T-cell (primary cell): Measurements from ENCODE around the gene TNS4. TPM values are rescaled to one million over a fixed set of nuclear protein-coding genes. Genes with fewer than 3 reads are reported as not detected.

ENCODE experiments used
- ATAC-seq, 4 experiments: fragments of 200-7000 bp in 3 of 4; fragments of 150-1000 bp in 1 of 4; cut with Tn5 transposase; replicated peaks in 1 of 4; 1 replicate in 3 of 4; 2 replicates in 1 of 4; pipeline ENCODE4 v1.10.0; 2021; ENCODE audit warnings: moderate library complexity in 3 of 4, mild to moderate bottlenecking in 2 of 4, moderate number of reproducible peaks in 1 of 4
- CTCF ChIA-PET, 2 donors: fragments of 300-600 bp; sonication (Branson Sonifier 250); formaldehyde crosslinking; loops; one replicate each; lab custom pipeline; 2022; ENCODE audit warnings: antibody characterized with exemption in 2 of 2; lab: Charles Lee
- POLR2A ChIA-PET, 2 donors: fragments of 300-600 bp; sonication (Branson Sonifier 250); formaldehyde crosslinking; loops; one replicate each; lab custom pipeline; 2022; ENCODE audit warnings: antibody characterized with exemption in 2 of 2; lab: Charles Lee
- DNase-seq, 35 experiments: peaks; one replicate each; pipeline versions ENCODE4 v3.0.0 to v3.0.0-alpha.2; 2013 to 2023
- H3K27ac ChIP-seq: one replicate; pipeline ENCODE4 v1.5.1; 2013; ENCODE audit warnings: low read length
- H3K27me3 ChIP-seq, 2 experiments: replicated peaks in 1 of 2; 1 replicate in 1 of 2; 2 replicates in 1 of 2; pipeline versions ENCODE4 v1.6.1 to v1.7.0; 2013; ENCODE audit warnings: low read length in 1 of 2, mixed read lengths in 1 of 2; ENCODE audit not compliant: control insufficient read depth in 2 of 2, insufficient read depth in 2 of 2; ENCODE audit errors: extremely low read depth in 1 of 2
- H3K36me3 ChIP-seq, 2 donors: 1 replicate in 1 of 2; 2 replicates in 1 of 2; pipeline versions ENCODE4 v1.6.1 to v1.7.0; 2013; ENCODE audit warnings: low read length in 1 of 2; ENCODE audit not compliant: control insufficient read depth in 2 of 2, insufficient read depth in 1 of 2; ENCODE audit errors: extremely low read depth in 1 of 2
- H3K4me1 ChIP-seq, 2 experiments: 1 replicate in 1 of 2; 2 replicates in 1 of 2; pipeline versions ENCODE4 v1.6.1 to v1.7.0; 2013; ENCODE audit warnings: low read length in 2 of 2, mixed read lengths in 1 of 2; ENCODE audit not compliant: insufficient read depth in 2 of 2, control insufficient read depth in 1 of 2; ENCODE audit errors: extremely low read depth in 1 of 2
- H3K4me3 ChIP-seq, 2 donors: 1 replicate in 1 of 2; 2 replicates in 1 of 2; pipeline versions ENCODE4 v1.5.1 to v1.7.0; 2013; ENCODE audit warnings: mild to moderate bottlenecking in 2 of 2, low read length in 1 of 2, moderate library complexity in 1 of 2; ENCODE audit not compliant: control insufficient read depth in 1 of 2; ENCODE audit errors: extremely low read depth in 1 of 2
- H3K9me3 ChIP-seq: 2 replicates; pipeline ENCODE4 v1.7.0; 2013
- H3K27ac Mint-ChIP-seq, 2 donors: one replicate each; pipeline ENCODE4 v1.8.0; 2020 to 2021; ENCODE audit warnings: mild to moderate bottlenecking in 2 of 2, mixed read lengths in 2 of 2
- H3K27me3 Mint-ChIP-seq, 2 donors: one replicate each; pipeline ENCODE4 v1.8.0; 2021 to 2022; ENCODE audit warnings: mixed read lengths in 2 of 2
- H3K36me3 Mint-ChIP-seq: one replicate; pipeline ENCODE4 v1.8.0; 2021; ENCODE audit warnings: mixed read lengths
- H3K4me1 Mint-ChIP-seq, 3 donors: one replicate each; pipeline ENCODE4 v1.8.0; 2020 to 2022; ENCODE audit warnings: mixed read lengths in 3 of 3, mild to moderate bottlenecking in 1 of 3
- H3K4me3 Mint-ChIP-seq, 3 donors: one replicate each; pipeline ENCODE4 v1.8.0; 2020 to 2022; ENCODE audit warnings: mild to moderate bottlenecking in 3 of 3, mixed read lengths in 3 of 3, moderate library complexity in 3 of 3
- H3K9me3 Mint-ChIP-seq, 3 donors: one replicate each; pipeline ENCODE4 v1.8.0; 2020 to 2022; ENCODE audit warnings: mixed read lengths in 3 of 3
- WGBS: methylation state at CpG from one replicate; pipeline ENCODE4 v1.1.5; 2013; ENCODE audit warnings: missing lambda C conversion rate; ENCODE audit not compliant: insufficient coverage; 5-methylcytosine and 5-hydroxymethylcytosine counted together
- total RNA-seq, 35 experiments: library from RNA in 6 of 35; stranded (reverse) in 6 of 35; fragments of 120-200 nt in 1 of 35; gene quantifications; one replicate each; pipeline versions ENCODE4 v1.2.1 to v1.2.4 and lab custom pipeline; 2013 to 2026

Gene TNS4
- total RNA-seq, 5 donors from 2014 or later (not counting 1 experiment from before 2014, with no cell fraction given): 0.55 to 3.7 (median 0.66) TPM

GRCh38 chr17:40490289-40490853, 11.1 kb downstream of the TNS4 start:
- no peaks in the 10 kb centered on the region for H3K9me3 Mint-ChIP-seq
- DNase-seq (no peak), ATAC-seq (peak in 2 of 4 experiments; percentile 13 to 36)
- peak overlapping the region in 1 of 3 donors; percentile 65 for H3K4me3 Mint-ChIP-seq
- peak overlapping the region in 1 of 2 donors; percentile 30 for H3K4me3 ChIP-seq
- H3K27me3 ChIP-seq: peaks cover 0 to 2% of the 10 kb centered on the region in 2 experiments
- peaks cover 24 to 53% of the 10 kb centered on the region in 2 experiments for H3K4me1 ChIP-seq
- no peaks in the 10 kb centered on the region for H3K9me3 ChIP-seq
- peak overlapping the region in 1 of 2 donors; percentile 67 for H3K27ac Mint-ChIP-seq
- no peaks in the 10 kb centered on the region for H3K27me3 Mint-ChIP-seq
- POLR2A ChIA-PET: interaction anchor here (0.6 to 0.7 kb wide), 2 partner anchors 43 to 67 kb away, joined by 4 to 5 read pairs; no protein-coding TSS in a partner anchor
- H3K4me1 Mint-ChIP-seq: peaks cover 51 to 62% (median 55%) of the 10 kb centered on the region in 3 donors
- no peak overlapping the region for H3K27ac ChIP-seq
- WGBS: 77% methylated on average over 3 of the region's 5 CpGs
- CTCF ChIA-PET: interaction anchor here in 1 of 2 donors (0.6 to 1.2 kb wide), 6 partner anchors 19 to 91 kb away, joined by 3 to 6 read pairs (median 4); no protein-coding TSS in a partner anchor
- H3K36me3 Mint-ChIP-seq: no peaks in the 10 kb centered on the region
- no peaks in the 10 kb centered on the region for H3K36me3 ChIP-seq

- no peak overlapping the region for H3K4me3 Mint-ChIP-seq
- H3K27ac Mint-ChIP-seq: peak overlapping the region in 1 of 2 donors; percentile 40
- ChIA-PET POLR2A (no interaction called here), CTCF (interaction anchor here in 1 of 2 donors (1.3 kb wide), 1 partner anchor 75 kb away, joined by 3 read pairs; no protein-coding TSS in a partner anchor)
- Histone ChIP-seq H3K4me1 (peaks cover 24 to 68% of the 10 kb centered on the region in 2 experiments), H3K27me3 (peaks cover 0 to 2% of the 10 kb centered on the region in 2 experiments), H3K4me3 (no peak overlapping the region), H3K36me3 (no peaks in the 10 kb centered on the region), H3K27ac (no peak overlapping the region), H3K9me3 (no peaks in the 10 kb centered on the region)
- no peaks in the 10 kb centered on the region for H3K9me3 Mint-ChIP-seq
- H3K4me1 Mint-ChIP-seq: peaks cover 72 to 89% (median 73%) of the 10 kb centered on the region in 3 donors
- H3K27me3 Mint-ChIP-seq: no peaks in the 10 kb centered on the region
- H3K36me3 Mint-ChIP-seq: no peaks in the 10 kb centered on the region
- ATAC-seq: no peak
- no peak for DNase-seq
- 95% methylated on average over 5 of the region's 7 CpGs for WGBS
These were observed 13.9 kb downstream of the TNS4 start for GRCh38 chr17:40487371-40488020.

GRCh38 chr17:40486522-40487370, 14.7 kb downstream of the TNS4 start:
- peak overlapping the region; percentile 63 to 66 for H3K27ac Mint-ChIP-seq
- POLR2A ChIA-PET: interaction anchor here (0.6 to 1.0 kb wide), 4 partner anchors 61 to 1201 kb away, joined by 3 to 5 read pairs (median 4); no protein-coding TSS in a partner anchor
- H3K4me3 Mint-ChIP-seq: no peak overlapping the region
- WGBS: 98% methylated on average over 11 of the region's 12 CpGs
- Histone ChIP-seq H3K36me3 (no peaks in the 10 kb centered on the region), H3K4me1 (peaks cover 21 to 71% of the 10 kb centered on the region in 2 experiments), H3K27me3 (peaks cover 0 to 2% of the 10 kb centered on the region in 2 experiments), H3K4me3 (no peak overlapping the region), H3K9me3 (no peaks in the 10 kb centered on the region), H3K27ac (no peak overlapping the region)
- CTCF ChIA-PET: interaction anchor here (0.6 to 1.2 kb wide), 3 partner anchors 43 to 113 kb away, joined by 3 to 5 read pairs (median 4); no protein-coding TSS in a partner anchor
- no peaks in the 10 kb centered on the region for H3K9me3 Mint-ChIP-seq
- ATAC-seq (no peak), DNase-seq (no peak)
- H3K36me3 Mint-ChIP-seq: no peaks in the 10 kb centered on the region
- no peaks in the 10 kb centered on the region for H3K27me3 Mint-ChIP-seq
- peaks cover 74 to 92% (median 79%) of the 10 kb centered on the region in 3 donors for H3K4me1 Mint-ChIP-seq

- CTCF ChIA-PET: interaction anchor here (0.6 to 1.2 kb wide), 3 partner anchors 42 to 114 kb away, joined by 3 to 5 read pairs (median 4); no protein-coding TSS in a partner anchor
- no peak overlapping the region for H3K4me3 Mint-ChIP-seq
- H3K36me3 Mint-ChIP-seq: no peaks in the 10 kb centered on the region
- Histone ChIP-seq H3K4me3 (no peak overlapping the region), H3K9me3 (no peaks in the 10 kb centered on the region), H3K27ac (no peak overlapping the region), H3K27me3 (peaks cover 0 to 2% of the 10 kb centered on the region in 2 experiments), H3K36me3 (no peaks in the 10 kb centered on the region), H3K4me1 (peaks cover 18 to 71% of the 10 kb centered on the region in 2 experiments)
- ATAC-seq: peak; percentile 33 to 74 (median 40)
- H3K9me3 Mint-ChIP-seq: no peaks in the 10 kb centered on the region
- peaks cover 74 to 92% (median 80%) of the 10 kb centered on the region in 3 donors for H3K4me1 Mint-ChIP-seq
- peak overlapping the region; percentile 63 to 66 for H3K27ac Mint-ChIP-seq
- 53% methylated on average over 7 of the region's 17 CpGs for WGBS
- DNase-seq: peak in 17 of 35 experiments; percentile 7 to 53 (median 21)
- POLR2A ChIA-PET: interaction anchor here (0.6 to 1.0 kb wide), 4 partner anchors 60 to 1202 kb away, joined by 3 to 5 read pairs (median 4); no protein-coding TSS in a partner anchor
- H3K27me3 Mint-ChIP-seq: no peaks in the 10 kb centered on the region
These were observed 15.4 kb downstream of the TNS4 start for GRCh38 chr17:40485851-40486521.

- DNase-seq: no peak
- H3K4me1 Mint-ChIP-seq: peaks cover 74 to 92% (median 80%) of the 10 kb centered on the region in 3 donors
- ChIA-PET CTCF (no interaction called here), POLR2A (no interaction called here)
- H3K27ac Mint-ChIP-seq: peak overlapping the region; percentile 76 to 79
- Histone ChIP-seq H3K4me1 (peaks cover 14 to 71% of the 10 kb centered on the region in 2 experiments), H3K27me3 (peaks cover 0 to 2% of the 10 kb centered on the region in 2 experiments), H3K9me3 (no peaks in the 10 kb centered on the region), H3K27ac (no peak overlapping the region), H3K36me3 (no peaks in the 10 kb centered on the region), H3K4me3 (no peak overlapping the region)
- no peaks in the 10 kb centered on the region for H3K36me3 Mint-ChIP-seq
- no peaks in the 10 kb centered on the region for H3K27me3 Mint-ChIP-seq
- 100% methylated on average over 1 of the region's 7 CpGs for WGBS
- H3K4me3 Mint-ChIP-seq: no peak overlapping the region
- no peak for ATAC-seq
- no peaks in the 10 kb centered on the region for H3K9me3 Mint-ChIP-seq
These were observed 16.4 kb downstream of the TNS4 start for GRCh38 chr17:40484973-40485530.
